GM04503 (cell line): ENCODE measurements around the gene ADAM12.
"Not testable (repeated sequence)": the region's sequence is repeated elsewhere in the genome, so short reads cannot be mapped to it uniquely, and the experiment has no call there.

Experiments used
- DNase-seq: peaks from one replicate; pipeline ENCODE4 v3.0.0-alpha.2; 2012; ENCODE audit warnings: low read depth

The ADAM12 gene

GRCh38 chr10:126263006-126263676 lies 125.1 kb downstream of the ADAM12 start:
- DNase-seq: peak; percentile 27

- DNase-seq: no peak
Observed at GRCh38 chr10:126262233-126262838, 125.9 kb downstream of the ADAM12 start.

- no peak for DNase-seq
Observed at GRCh38 chr10:126259760-126260479, 128.4 kb downstream of the ADAM12 start.

GRCh38 chr10:126256864-126257263 lies 131.4 kb downstream of the ADAM12 start:
- DNase-seq: no peak

GRCh38 chr10:126255313-126255712 lies 133.0 kb downstream of the ADAM12 start:
- DNase-seq: no peak

GRCh38 chr10:126253611-126253998 lies 134.7 kb downstream of the ADAM12 start:
- DNase-seq: no peak

- DNase-seq: peak; percentile 100
Observed at GRCh38 chr10:126252884-126253610, 135.2 kb downstream of the ADAM12 start.

GRCh38 chr10:126251778-126252407 lies 136.4 kb downstream of the ADAM12 start:
- DNase-seq: no peak

GRCh38 chr10:126250527-126251310 lies 137.6 kb downstream of the ADAM12 start:
- no peak for DNase-seq

- no peak for DNase-seq
Observed at GRCh38 chr10:126250045-126250444, 138.2 kb downstream of the ADAM12 start.

GRCh38 chr10:126247446-126247975 lies 140.8 kb downstream of the ADAM12 start:
- DNase-seq: peak; percentile 100

GRCh38 chr10:126246396-126246795 lies 141.9 kb downstream of the ADAM12 start:
- DNase-seq: not testable (repeated sequence)

- no peak for DNase-seq
Observed at GRCh38 chr10:126245501-126245900, 142.8 kb downstream of the ADAM12 start.

- DNase-seq: peak; percentile 99
Observed at GRCh38 chr10:126243971-126244370, 144.3 kb downstream of the ADAM12 start.

- no peak for DNase-seq
Observed at GRCh38 chr10:126243306-126243705, 145.0 kb downstream of the ADAM12 start.

GRCh38 chr10:126242397-126243260 lies 145.6 kb downstream of the ADAM12 start:
- DNase-seq: peak; percentile 55

GRCh38 chr10:126240483-126240882 lies 147.8 kb downstream of the ADAM12 start:
- no peak for DNase-seq

- DNase-seq: no peak
Observed at GRCh38 chr10:126239844-126240243, 148.4 kb downstream of the ADAM12 start.

- no peak for DNase-seq
Observed at GRCh38 chr10:126235979-126236851, 152.1 kb downstream of the ADAM12 start.
